ENCODE results near the gene SGSH.
"Not testable (repeated sequence)": the region's sequence is repeated elsewhere in the genome, so short reads cannot be mapped to it uniquely, and the experiment has no call there.

SGSH gene

DNA sequence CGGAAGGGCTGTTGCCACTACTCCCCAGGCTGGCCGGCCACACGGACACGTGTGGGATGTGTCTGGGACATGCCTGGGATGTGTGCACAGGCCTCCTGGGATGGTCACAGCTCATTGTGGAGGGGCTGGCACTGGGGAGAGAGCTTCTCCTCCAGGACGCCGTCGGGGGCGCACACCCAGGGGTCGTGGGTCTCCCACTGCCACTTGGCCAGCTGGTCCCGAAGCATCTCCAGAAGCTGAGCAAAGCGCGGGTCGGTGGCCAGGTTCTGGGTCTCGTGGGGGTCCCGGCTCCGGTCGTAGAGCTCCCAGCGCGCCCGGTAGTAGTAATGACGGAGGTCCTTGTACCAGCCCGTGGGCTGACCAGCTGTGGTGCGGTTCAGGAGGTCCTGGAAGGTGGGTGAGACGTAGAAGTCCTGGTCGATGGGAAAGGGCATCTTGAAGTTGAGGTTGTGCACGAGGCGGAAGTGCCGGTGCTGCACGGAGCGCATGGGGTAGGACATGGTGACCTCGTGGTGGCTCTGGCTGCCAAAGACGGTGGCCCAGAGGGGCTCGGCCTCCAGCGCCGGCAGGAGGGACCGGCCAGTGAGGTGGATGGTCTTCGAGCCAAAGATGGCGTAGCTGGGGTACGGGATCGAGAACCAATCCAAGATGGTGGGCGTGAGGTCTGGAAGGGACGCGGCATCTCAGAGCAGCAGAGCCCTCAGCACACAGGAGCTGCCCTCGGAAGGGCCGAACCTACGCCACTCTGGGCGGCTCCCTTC, 9.6 kb downstream of the SGSH start:
- no peak for DNase-seq (ENCODE audit: low read depth)

DNA sequence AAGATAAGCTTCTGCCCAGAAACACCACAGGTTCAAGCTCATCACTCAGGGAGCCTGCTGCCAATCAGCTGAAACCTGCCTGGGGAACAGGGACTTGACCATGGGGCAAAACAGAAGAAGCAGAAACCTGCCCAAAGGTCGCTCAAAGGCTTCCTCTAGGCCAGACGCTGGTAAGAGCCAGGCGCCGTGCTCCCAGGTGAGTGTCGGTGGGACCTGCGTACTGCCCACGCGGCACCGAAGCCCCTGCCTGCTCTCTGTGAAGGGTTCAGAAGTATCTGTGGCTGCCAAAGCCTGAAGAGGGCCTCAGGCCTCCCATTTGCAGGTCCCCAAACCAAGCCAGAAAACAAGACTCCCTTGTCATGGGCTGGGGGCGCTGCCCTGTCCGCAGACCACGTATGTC, 10.4 kb downstream of the SGSH start:
- no peak for DNase-seq (ENCODE audit: low read depth)

DNA sequence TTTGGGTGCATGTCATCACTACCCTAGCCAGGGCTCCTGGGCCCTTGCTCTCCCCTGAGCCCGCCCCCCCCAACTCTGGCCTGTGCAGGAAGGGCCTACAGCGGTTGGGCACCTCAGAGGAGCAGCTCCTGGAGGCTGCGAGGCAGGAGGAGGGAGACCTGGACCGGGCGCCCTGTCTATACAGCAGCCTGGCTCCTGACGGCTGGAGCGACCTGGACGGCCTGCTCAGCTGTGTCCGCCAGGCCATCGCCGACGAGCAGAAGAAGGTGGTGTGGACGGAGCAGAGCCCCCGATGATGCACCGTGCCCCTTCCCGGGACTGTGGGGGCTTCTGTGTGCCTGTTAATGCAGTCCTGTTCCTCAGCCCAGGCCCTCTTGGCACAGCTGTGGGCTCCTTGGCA, 12.1 kb downstream of the SGSH start:
- no peak for DNase-seq (ENCODE audit: low read depth)

DNA sequence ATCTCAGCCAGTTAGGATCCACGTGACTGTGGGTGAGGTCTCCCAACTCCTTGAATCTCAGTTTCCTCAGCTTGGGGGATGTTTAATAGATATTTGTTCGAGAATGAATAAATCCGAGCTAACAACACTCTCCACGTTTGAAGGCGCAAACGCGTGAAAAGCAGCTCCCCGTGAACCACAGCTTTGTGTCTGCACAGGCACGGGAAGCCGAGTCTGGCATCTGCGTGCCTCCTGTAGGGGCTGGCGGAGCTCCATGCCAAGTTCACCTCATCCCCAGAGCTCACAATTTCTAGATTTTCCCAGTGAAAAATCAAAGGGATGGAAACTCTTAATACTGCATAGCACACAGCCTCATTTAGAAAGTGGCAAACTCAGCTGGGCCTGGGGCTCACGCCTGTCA, 14.3 kb downstream of the SGSH start:
- no peak for DNase-seq (ENCODE audit: low read depth)

DNA sequence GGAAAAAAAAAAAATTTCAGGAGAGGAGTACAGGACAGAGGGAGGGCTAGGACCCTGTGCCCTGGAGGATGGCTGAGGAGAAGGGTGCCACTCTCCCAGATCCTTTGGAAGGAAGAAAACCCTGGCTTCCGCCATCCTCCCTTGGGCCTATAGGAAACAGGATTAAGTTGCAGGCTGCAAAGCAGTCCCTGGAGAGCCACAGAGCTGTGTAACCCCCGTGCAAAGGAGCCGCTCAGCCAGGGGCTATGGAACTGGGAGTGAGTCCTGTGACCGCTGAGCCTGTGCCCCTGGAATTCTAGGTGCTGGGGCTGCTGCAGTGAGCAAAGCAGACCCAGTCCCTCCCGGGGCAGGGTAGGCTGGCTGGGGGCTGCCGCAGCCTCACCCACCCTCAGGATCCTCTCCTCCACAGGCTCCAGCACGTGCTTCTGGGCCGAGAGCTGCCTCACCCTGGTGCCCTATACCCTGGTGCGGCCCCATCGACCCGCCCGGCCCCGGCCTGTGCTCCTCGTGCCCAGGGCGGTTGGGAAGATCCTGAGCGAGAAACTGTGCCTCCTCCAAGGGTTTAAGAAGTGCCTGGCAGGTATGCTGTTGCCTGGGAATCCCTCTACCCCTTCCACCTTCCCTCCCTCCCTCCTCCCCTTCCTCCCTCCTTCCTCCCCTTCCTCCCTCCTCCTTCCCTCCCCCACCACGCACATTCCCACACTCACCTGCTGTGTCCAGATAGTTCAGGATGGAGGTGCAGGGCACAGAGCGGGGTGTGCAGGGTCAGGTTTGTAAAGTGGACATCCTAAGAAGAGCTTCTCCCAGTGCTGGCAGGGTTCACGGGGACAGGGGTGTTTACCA, 15.3 kb downstream of the SGSH start:
- DNase-seq (ENCODE audit: low read depth), result no peak

DNA sequence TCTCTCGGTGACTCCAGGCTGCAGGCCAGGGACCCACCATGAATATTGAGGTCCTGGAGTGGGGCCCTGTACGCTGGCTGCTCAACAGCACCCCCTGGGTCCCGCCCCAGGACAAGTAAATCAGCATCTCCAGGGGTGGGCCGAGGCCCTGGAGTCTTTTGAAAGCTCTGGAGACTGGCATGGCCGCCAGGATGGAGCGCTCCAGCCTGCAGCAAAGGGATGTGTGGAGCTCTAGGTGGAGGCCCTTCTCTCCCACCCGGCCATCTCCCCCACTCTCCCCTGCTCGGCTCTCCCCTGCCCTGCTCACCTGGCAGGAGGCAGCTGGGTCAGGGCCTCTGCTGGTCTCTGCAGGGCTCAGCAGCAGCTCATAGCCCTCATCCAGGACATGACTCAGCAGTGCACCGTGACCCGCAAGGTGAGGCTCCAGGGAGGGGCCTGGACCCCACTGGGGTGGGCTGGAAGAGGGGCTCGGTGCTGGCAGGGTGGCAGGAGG, 16.6 kb downstream of the SGSH start:
- DNase-seq (ENCODE audit: low read depth), result no peak

DNA sequence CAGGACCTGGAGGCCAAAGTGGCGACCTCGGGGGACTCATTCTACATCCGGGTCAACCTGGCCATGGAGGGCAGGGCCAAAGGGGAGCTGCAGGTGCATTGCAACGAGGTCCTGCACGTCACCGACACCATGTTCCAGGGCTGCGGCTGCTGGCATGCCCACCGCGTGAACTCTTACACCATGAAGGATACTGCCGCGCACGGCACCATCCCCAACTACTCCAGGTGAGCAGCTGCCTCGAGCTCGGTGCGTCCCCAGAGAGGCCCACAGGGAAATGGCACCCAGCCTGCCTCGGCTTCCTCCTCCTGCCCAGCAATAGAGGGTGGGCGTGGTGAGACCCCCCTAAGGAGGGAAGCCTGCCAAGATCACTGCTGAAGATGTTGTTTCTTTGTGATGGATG, 17.9 kb downstream of the SGSH start:
- no peak for DNase-seq (ENCODE audit: low read depth)

DNA sequence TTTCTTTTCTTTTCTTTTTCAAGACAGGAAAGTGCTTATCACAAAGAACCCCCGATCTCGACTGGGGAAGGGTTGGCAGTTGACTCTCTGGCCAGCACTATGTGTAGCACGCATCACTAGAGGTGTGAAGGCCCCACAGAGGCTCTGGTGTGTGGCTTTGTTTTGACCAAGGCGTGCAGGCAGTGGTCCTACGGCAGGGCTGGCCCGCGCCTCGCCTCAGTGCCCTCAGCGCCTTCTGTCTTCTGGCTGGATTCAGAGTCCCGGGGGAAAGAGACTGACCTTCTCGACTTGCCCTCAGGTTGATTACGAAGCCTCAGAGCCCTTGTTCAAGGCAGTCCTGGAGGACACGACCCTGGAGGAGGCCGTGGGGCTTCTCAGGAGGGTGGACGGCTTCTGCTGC, 18.7 kb downstream of the SGSH start:
- no peak for DNase-seq (ENCODE audit: low read depth)

DNA sequence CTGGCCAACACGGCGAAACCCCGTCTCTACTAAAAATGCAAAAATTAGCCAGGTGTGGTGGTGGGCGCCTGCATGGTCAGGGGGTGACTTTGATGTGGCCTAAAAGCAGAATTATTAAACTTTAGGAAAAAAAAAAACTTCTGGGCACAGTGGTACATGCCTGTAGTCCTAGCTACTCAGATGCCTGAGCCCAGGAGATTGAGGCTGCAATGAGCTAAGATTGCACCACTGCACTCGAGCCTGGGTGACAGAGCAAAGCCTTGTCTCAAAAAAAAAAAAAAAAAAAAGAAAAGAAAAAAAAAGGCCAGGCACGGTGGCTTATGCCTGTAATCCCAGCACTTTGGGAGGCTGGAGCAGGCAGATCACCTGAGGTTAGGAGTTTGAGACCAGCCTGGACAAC, 20.8 kb downstream of the SGSH start:
- not testable (repeated sequence) for DNase-seq (ENCODE audit: low read depth)

DNA sequence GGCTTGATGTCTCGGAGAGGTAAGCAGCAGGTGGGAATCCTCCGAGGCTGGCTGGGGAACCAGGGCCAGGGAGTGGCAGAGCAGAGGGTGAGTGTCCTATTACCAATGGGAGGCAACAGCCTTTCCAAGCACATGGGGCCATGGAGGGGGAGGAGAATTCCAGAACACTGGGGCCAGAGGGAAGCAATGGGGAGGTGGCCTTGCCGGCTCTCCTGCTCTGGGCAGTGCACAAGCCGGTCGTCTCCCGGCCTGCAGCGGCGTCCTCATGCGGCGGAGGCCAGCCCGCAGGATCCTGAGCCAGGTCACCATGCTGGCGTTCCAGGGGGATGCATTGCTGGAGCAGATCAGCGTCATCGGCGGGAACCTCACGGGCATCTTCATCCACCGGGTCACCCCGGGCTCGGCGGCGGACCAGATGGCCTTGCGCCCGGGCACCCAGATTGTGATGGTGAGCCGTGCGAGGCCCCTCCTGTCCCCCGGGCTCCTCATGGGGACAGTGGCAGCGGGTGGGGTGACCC, 21.9 kb downstream of the SGSH start:
- DNase-seq (ENCODE audit: low read depth), result no peak

DNA sequence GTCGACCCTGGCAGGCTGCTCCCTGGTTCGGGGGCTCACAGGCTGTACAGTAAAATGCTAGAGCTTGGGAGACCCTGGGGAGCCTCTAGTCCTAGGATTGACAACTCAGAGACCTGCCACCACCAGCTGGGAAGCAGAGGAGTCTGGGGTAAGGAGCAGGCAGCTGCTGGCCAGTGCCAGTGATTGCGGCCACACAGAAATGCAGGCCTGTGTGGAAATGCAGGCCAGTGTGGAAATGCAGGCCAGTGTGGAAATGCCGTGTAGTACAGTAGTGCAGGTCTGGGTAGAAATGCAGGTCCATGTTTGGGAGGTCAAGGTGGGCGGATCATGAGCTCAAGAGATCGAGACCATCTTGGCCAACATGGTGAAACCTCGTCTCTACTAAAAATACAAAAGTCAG, 23.5 kb downstream of the SGSH start:
- no peak for DNase-seq (ENCODE audit: low read depth)

DNA sequence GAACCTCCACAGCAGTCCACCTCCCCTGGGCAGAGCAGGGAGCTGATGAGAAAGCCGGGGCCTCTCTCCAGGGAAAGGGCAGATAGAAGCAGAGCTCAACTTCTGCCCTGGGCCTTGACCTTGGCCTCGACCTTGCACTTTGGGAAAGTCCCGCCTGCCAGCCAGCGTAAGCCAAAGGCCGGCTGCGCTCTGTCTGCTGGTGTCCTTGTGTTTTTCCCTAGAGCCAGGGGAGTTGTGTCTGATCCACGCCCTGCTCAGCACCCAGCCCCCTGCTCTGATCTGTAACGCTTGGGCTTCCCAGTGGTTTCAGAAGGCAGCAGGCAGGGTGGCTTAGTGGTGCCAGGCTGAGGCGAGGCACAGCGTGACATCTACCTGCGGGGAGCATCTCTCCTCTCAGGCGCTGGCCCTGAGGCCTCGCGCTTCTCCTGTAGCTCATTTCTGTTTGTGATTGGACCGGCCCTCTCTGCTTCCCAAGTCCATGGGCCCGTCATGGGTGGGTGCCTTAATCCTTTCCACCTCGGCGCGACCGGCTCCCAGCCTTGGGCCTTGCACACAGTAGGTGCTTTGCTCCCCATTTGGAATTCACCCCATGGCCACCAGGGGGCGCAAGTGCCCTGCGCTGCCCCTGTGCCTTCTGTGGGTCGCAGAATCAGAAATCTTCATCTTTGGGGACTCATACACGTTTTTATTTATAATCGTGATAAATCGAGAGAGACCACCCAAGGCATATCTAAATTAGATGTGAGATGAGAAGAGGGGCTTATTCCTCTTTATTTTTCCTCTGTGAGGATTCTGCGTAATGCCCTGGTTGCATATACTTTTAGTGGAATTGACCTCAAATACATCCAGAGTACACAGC, 24.2 kb downstream of the SGSH start:
- peak; percentile 35 for DNase-seq (ENCODE audit: low read depth)

DNA sequence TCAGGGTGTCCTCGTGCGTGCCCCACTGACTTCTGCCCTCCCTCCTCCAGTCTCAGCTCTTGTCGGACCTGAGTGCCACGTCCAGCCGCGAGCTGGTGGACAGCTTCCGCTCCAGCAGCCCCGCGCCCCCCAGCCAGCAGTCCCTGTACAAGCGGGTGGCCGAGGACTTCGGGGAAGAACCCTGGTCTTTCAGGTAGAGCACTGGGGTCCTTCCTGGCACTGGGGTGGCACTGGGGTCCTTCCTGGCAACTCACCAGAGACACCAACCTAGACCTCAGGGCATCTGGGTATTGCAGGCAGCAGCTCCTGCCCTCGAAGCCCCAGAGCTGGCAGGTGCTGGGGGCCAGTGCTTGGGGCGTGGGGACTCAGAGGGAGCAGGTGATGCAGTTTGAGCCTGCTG, 25.0 kb downstream of the SGSH start:
- no peak for DNase-seq (ENCODE audit: low read depth)

DNA sequence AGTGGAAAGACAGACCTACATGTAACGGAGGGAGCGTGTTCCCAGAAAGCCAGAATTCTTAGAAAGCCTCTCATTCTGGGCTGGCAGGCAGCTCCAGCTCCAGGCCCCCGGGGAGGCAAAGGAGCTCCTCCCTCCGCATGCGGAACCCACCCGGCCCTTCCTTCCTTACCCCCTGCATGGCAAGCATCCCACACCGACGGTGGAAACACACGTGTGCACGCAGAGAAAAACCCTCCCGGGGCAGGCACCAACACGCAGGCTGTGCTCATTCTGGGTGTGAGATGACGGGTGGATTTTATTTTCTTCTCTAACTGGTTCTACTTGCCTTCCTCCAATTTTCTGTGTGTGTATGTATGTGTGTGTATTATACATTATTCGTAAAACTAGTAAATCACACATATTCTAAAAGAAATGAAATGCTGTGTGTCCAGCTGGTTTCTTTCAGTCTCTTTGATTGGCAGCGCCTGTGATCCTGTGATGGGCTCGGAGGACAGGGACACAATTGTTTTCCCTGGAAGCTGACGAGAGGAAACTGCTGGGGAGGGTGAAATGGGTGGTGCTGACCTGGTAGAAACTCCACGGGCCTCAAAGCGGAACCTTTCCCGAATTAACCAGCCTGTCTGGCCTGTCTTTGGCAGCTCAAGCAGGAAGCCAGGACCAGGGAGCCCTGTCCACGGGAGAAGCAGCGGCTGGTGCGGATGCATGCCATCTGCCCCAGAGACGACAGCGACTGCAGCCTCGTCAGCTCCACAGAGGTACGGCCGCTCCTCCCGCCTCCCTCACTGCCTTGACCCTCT, 28.1 kb downstream of the SGSH start:
- DNase-seq (ENCODE audit: low read depth), result no peak

DNA sequence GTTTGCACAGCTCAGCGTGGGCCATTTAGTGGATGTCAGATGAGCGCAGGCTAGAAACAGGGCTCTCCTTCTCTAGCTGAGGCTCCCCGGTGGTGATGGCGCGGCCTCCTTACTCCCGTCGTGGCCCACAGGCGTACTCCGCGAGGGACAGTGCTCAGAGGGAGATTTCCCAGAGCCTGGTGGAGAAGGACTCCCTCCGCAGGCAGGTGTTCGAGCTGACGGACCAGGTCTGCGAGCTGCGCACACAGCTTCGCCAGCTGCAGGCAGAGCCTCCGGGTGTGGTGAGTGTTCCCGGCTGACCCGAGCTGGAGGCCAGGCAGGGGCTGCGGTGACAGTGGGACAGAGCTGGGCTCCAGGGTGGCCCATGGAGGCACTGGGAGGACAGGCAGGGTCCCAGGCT, 28.9 kb downstream of the SGSH start:
- DNase-seq (ENCODE audit: low read depth), result no peak

DNA sequence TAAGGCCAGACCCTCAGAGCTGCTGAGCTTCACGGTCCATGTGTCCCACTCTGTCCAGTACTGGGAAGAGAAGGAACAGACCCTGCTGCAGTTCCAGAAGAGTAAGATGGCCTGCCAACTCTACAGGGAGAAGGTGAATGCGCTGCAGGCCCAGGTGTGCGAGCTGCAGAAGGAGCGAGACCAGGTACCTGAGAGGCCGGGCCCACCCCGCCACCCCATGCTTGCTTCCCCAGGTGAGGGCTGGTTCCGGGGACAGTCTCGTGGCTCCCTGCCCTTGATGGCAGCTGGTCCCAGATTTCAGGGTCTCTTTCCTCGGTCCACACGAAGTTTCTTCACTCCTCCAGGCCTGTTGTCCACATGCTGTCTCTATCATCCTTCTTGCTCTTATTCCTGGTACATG, 29.4 kb downstream of the SGSH start:
- DNase-seq (ENCODE audit: low read depth), result no peak

DNA sequence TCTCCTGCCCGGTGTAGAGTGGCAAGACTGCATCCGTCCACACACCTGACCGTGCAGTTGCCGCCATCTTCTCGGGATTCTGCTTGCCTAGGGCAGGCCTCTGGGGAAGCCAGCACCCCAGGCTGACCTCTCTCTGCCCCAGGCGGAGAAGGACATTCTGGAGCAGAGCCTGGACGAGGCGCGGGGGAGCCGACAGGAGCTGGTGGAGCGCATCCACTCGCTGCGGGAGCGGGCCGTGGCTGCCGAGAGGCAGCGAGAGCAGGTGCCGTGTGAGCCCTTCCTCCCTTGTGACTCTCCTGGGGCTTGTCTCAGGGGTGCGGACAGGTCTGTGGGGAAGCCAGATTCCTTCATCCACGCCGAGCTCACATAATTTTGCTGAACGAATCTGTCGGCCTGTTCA, 30.5 kb downstream of the SGSH start:
- no peak for DNase-seq (ENCODE audit: low read depth)

DNA sequence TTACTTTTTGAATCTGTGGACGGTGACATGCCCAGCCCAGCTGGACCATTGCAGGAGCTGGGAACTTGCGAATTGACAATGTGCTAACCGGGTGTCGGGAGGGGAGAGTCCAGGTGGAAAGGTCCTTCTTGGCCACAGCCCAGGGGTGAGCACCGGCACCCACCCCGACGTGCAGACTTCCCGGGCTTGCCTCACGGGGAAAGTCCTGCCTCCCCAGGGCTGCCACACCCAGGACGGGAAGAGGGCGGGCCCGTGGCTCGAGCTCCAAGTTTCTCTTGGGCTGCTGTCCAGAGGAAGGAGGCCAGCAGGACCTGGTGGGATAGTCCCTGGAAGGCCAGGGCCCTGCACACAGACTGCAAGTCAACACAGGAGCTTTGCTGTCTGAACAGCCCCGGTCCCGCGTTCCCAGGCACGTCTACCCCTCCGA, 32.6 kb downstream of the SGSH start:
- no peak for DNase-seq (ENCODE audit: low read depth)

DNA sequence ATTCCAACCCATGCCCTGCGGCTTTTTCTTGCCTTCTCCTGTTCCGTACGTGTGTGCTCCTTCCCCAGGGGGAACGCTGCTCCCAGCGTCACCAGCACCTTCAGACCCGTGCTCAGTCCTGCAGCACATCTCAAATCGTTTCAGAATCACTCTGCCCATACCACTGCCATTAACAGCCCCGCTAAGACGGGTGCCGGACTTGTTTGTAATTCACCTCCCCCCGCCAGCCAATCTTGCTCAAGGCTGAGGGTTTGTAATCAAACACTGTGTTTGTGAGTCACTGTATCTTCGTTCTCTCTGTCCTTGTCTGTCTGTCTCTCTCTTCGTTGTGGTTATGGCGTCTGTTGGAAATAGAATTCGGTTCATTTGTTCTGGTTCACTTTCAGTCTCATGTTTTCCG, 33.0 kb downstream of the SGSH start:
- no peak for DNase-seq (ENCODE audit: low read depth)

DNA sequence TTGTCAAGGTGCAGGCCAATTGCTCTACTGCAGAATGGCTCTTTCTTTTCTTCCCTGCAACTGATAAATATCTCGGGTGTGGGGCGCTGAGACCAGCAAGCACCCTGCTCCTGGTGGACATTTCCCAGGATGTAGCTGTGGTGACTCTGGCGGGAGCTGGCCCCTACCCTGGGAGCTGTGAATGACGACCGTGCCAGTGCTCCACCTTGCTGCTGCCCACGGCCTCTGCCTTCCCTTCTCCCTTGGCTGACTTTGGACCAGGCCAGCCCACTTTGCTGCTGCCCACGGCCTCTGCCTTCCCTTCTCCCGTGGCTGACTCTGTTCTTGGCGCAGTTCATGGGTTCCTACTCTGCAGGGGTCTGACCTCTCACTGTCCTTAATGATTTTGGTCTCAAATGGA, 34.2 kb downstream of the SGSH start:
- no peak for DNase-seq (ENCODE audit: low read depth)

DNA sequence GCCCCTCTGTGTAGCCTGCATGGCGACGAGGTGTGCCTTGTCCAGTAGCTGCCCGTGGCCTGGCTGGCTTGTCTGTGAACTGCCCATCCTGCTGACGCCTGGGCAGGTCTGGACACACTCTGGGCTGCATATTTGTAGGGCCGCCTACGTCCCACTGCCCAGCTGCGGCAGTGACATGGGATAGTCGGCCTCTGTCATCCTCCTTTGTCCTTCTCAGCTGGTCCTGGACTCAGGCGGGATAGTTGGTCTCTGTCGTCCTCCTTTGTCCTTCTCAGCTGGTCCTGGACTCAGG, 35.8 kb downstream of the SGSH start:
- DNase-seq (ENCODE audit: low read depth), result no peak
